GM10266 (cell line): Measurements from ENCODE around the gene KCTD17.
"Not testable (repeated sequence)": the region's sequence is repeated elsewhere in the genome, so short reads cannot be mapped to it uniquely, and the experiment has no call there.

Experiments
- DNase-seq: peaks from one replicate; pipeline ENCODE4 v3.0.0; 2012; ENCODE audit errors: extremely low spot score
- CTCF ChIP-seq: IDR thresholded peaks from 2 replicates; pipeline ENCODE4 v1.5.1; 2012; ENCODE audit warnings: mild to moderate bottlenecking, low read depth; ENCODE audit not compliant: control insufficient read depth, insufficient read depth; ENCODE audit errors: missing control alignments

The KCTD17 gene

DNA sequence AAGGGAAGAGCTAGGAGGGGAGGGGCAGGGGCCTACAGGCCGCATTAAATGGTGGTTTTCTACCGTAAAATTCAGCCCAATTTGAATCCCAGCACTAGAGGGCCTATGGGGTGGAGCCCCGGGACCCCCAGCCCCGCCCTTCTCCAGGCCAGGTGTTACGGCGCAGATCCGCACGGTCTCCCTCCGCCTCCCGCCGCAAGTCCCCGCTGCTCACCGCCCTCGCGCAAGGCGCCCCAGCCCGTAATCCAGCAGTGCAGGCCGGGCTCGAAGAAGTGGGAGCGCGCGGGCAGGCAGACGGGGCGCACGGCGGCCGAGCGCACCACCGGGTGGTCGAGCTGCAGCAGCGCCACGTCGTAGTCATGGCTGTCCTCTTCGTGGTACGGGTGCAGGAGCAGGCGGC is 17.3 kb downstream of the KCTD17 start:
- TF ChIP-seq CTCF: no peak
- DNase-seq: no peak

GRCh38 chr22:37069319-37069718 is 17.8 kb downstream of the KCTD17 start:
- DNase-seq: no peak
- TF ChIP-seq CTCF: no peak

DNA sequence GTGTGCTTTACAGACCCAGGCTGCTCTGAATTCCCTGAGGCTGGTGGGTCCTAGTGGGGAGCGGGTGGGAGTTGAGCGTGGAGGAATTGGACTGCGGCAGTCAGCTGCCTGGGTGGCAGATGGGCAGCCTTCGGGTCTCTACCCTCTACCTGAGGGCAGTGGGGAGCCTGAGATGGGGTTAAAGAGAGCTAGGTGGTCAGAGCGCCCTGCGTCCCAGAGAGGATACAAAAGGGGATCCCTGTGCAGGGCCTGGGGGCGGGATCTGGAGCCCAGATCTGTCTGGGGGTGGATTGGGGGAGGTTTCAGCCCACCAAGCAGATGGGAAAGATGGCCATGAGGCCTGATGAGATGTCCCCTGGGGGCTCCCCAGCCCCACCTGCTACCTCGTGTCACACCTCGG is 18.2 kb downstream of the KCTD17 start:
- DNase-seq: no peak
- no peak for TF ChIP-seq CTCF

DNA sequence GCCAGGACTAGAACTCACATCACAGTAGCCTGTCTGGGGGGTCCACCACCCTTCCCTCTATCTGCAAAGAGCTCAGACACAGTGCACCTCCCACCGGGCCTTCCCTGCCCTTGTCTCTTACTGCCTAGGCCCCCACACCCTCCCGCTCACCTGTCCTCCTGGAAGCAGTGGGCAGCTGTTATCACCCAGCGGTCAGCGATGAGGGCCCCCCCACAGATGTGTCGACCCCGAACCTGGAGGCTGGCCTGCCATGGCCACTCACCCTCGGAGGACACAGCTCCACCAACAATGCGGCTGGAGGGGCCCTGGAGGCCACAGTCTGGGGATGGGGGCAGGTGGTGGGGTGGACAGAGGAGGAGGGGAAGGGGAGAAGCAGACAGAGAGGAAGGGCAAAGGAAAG is 18.8 kb downstream of the KCTD17 start:
- TF ChIP-seq CTCF: no peak
- DNase-seq: no peak

DNA sequence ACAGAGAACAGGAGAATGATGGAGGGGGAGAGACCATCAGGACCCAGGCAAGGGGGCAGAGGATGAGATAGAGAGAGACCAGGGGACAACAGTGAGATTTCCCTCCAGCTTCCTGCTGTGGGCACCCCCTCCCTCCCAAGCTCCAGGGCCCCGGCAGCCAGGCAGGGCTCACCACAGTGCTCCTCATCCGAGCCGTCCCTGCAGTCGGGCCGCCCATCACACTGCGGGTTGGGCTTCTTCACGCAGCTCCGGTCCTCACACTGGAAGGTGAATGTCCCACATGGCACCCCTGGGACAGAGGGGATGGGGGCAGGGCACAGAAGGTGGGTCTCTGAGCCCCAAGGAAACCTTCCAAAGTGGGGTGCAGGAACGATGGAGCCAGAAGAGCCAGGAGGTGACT is 19.2 kb downstream of the KCTD17 start:
- DNase-seq: no peak
- TF ChIP-seq CTCF: no peak

DNA sequence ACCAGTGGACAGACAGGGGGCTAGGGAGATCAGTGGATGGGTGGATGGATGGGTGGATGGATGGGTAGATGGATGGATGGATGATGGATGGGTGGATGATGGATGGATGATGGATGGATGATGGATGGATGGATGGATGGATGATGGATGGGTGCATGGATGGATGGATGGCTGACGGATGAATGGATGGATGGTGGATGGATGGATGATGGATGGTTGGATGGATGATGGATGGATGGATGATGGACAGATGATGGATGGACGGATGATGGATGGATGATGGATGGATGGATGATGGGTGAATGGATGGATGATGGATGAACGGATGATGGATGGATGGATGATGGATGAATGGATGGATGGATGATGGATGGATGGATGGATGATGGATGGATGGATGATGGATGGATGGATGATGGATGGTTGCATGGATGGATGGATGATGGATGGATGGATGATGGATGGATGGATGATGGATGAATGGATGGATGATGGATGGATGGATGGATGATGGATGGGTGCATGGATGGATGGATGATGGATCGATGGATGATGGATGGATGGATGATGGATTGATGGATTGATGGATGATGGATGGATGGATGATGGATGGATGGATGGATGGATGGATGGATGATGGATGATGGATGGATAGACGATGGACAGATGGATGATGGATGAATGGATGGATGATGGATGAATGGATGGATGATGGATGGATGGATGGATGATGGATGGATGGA is 20.5 kb downstream of the KCTD17 start:
- not testable (repeated sequence) for DNase-seq

DNA sequence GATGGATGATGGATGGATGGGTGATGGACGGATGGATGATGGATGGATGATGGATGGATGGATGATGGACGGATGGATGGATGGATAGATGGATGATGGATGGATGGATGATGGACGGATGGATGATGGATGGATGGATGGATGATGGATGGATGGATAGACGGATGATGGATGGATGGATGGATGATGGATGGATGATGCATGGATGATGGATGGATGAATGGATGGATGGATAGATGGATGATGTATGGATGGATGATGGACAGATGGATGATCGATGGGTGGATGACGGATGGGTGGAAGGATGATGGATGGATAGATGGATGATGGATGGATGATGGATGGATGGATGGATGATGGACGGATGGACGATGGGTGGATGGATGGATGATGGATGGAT is 21.1 kb downstream of the KCTD17 start:
- no peak for TF ChIP-seq CTCF

GRCh38 chr22:37074537-37074936 is 23.0 kb downstream of the KCTD17 start:
- DNase-seq: no peak

More for the DNA sequence above, 21.1 kb downstream of the KCTD17 start:
- no peak for DNase-seq

More at GRCh38 chr22:37074537-37074936, 23.0 kb downstream of the KCTD17 start:
- no peak for TF ChIP-seq CTCF
